A549 (cell line): ENCODE results near the gene TEF. TPM values are rescaled to one million over a fixed set of nuclear protein-coding genes. Genes with fewer than 3 reads are reported as not detected.
"Not testable (repeated sequence)": the region's sequence is repeated elsewhere in the genome, so short reads cannot be mapped to it uniquely, and the experiment has no call there.

Experiments used
- ATAC-seq, 2 experiments: fragments of 200-7000 bp in 1 of 2; fragments of >200 bp in 1 of 2; cut with Nextera tagmentation in 1 of 2; cut with Tn5 transposase in 1 of 2; 3 replicates each; pipeline versions ENCODE4 v1.8.0 to v1.9.1; 2018 to 2020; ENCODE audit warnings: mild to moderate bottlenecking in 1 of 2, moderate library complexity in 1 of 2
- CTCF ChIA-PET: fragments of 300-600 bp; sonication (Branson Sonifier 250); formaldehyde crosslinking; extraction: SDS; loops from one replicate; lab custom pipeline; 2021; ENCODE audit warnings: antibody characterized with exemption, inconsistent platforms; lab: Yijun Ruan, JAX
- POLR2A ChIA-PET: fragments of 350-600 bp; formaldehyde crosslinking; extraction: SDS; loops from one replicate; lab custom pipeline; 2021; ENCODE audit warnings: antibody characterized with exemption, inconsistent platforms; lab: Yijun Ruan, JAX
- DNase-seq, 2 experiments: peaks; one replicate each; pipeline versions ENCODE4 v3.0.0 to v3.0.0-alpha.2; 2011 to 2016; ENCODE audit warnings: low read depth in 1 of 2, low spot score in 1 of 2
- FAIRE-seq: peaks from 2 replicates; lab custom pipeline; 2011; peaks lifted over from hg19 to GRCh38; lab: Jason Lieb, UNC
- H3K27ac ChIP-seq, 2 experiments: fragments of >200 bp; sonication (Bioruptor Twin); formaldehyde crosslinking; 3 replicates each; pipeline ENCODE4 v1.5.1; 2016 to 2017
- H3K4me1 ChIP-seq: fragments of >200 bp; sonication (Bioruptor Twin); formaldehyde crosslinking; 3 replicates; pipeline ENCODE4 v1.6.1; 2016
- H3K4me2 ChIP-seq: fragments of >200 bp; sonication (Bioruptor Twin); formaldehyde crosslinking; 3 replicates; pipeline ENCODE4 v1.6.1; 2016
- H3K4me3 ChIP-seq: fragments of >200 bp; sonication (Bioruptor Twin); formaldehyde crosslinking; 3 replicates; pipeline ENCODE4 v1.5.1; 2016
- H3K9me3 ChIP-seq: fragments of >200 bp; sonication (Bioruptor Twin); formaldehyde crosslinking; 3 replicates; pipeline ENCODE4 v1.6.1; 2016
- BCL3 ChIP-seq: fragments of >200 bp; sonication (Bioruptor Twin); formaldehyde crosslinking; IDR thresholded peaks from 3 replicates; pipeline ENCODE4 v1.6.1; 2016
- BHLHE40 ChIP-seq: IDR thresholded peaks from 2 replicates; pipeline ENCODE4 v1.6.1; 2012; ENCODE audit warnings: low read depth, low read length, inconsistent platforms
- CHD4 ChIP-seq: fragments of 200-600 bp; sonication (generic); IDR thresholded peaks from 2 replicates; pipeline ENCODE4 v1.6.1; 2016; ENCODE audit warnings: antibody characterized with exemption, mild to moderate bottlenecking, borderline replicate concordance
- EHMT2 ChIP-seq: fragments of 200-600 bp; sonication (generic); IDR thresholded peaks from 2 replicates; pipeline ENCODE4 v1.6.1; 2016; ENCODE audit warnings: antibody characterized with exemption, low read depth, mild to moderate bottlenecking, moderate library complexity
- EP300 ChIP-seq, 2 experiments: fragments of >200 bp; sonication (Bioruptor Twin); formaldehyde crosslinking; IDR thresholded peaks; 2 replicates in 1 of 2; 3 replicates in 1 of 2; pipeline ENCODE4 v1.6.1; 2016 to 2017
- HES2 ChIP-seq: fragments of >200 bp; sonication (Bioruptor Twin); formaldehyde crosslinking; IDR thresholded peaks from 2 replicates; pipeline ENCODE4 v1.6.1; 2016
- HEYL ChIP-seq: fragments of 250-450 bp; sonication (Bioruptor Pico); IDR thresholded peaks from 2 replicates; pipeline ENCODE4 v1.8.0; 2021; ENCODE audit warnings: mild to moderate bottlenecking, moderate library complexity
- HOXA7 ChIP-seq: fragments of 250-450 bp; sonication (Bioruptor Pico); IDR thresholded peaks from 2 replicates; pipeline ENCODE4 v1.5.0; 2020; ENCODE audit warnings: mild to moderate bottlenecking, moderate library complexity
- HOXB13 ChIP-seq: fragments of 250-450 bp; sonication (Bioruptor Pico); IDR thresholded peaks from 2 replicates; pipeline ENCODE4 v1.5.0; 2020; ENCODE audit warnings: low read depth, mild to moderate bottlenecking, moderate library complexity
- HOXB5 ChIP-seq: fragments of 250-450 bp; sonication (Bioruptor Pico); IDR thresholded peaks from 2 replicates; pipeline ENCODE4 v1.5.0; 2020; ENCODE audit warnings: mild to moderate bottlenecking, moderate library complexity
- JUN ChIP-seq, 2 experiments: fragments of >200 bp; sonication (Bioruptor Twin); formaldehyde crosslinking; IDR thresholded peaks; 2 replicates in 1 of 2; 3 replicates in 1 of 2; pipeline ENCODE4 v1.6.1; 2016 to 2017
- JUNB ChIP-seq: fragments of >200 bp; sonication (Bioruptor Twin); formaldehyde crosslinking; IDR thresholded peaks from 2 replicates; pipeline ENCODE4 v1.6.1; 2016
- KDM5A ChIP-seq: fragments of 200-600 bp; sonication (generic); IDR thresholded peaks from 2 replicates; pipeline ENCODE4 v1.6.1; 2016; ENCODE audit warnings: antibody characterized with exemption, mild to moderate bottlenecking
- MAFK ChIP-seq: fragments of 450-650 bp; IDR thresholded peaks from 2 replicates; pipeline ENCODE4 v1.6.1; 2014; ENCODE audit not compliant: partially characterized antibody
- NPAS2 ChIP-seq: fragments of 250-450 bp; sonication (Bioruptor Pico); IDR thresholded peaks from 2 replicates; pipeline ENCODE4 v1.8.0; 2022; ENCODE audit warnings: mild to moderate bottlenecking, moderate library complexity, borderline replicate concordance
- NR3C1 ChIP-seq: fragments of >200 bp; sonication (Bioruptor Twin); formaldehyde crosslinking; IDR thresholded peaks from 3 replicates; pipeline ENCODE4 v1.6.1; 2017
- POLR2AphosphoS2 ChIP-seq: conservative IDR thresholded peaks from 2 replicates; pipeline ENCODE4 v1.6.1; 2012; ENCODE audit warnings: low read length, improper control_type of control experiment, inconsistent platforms
- RAD21 ChIP-seq, 2 experiments: fragments of >200 bp in 1 of 2; sonication (Bioruptor Twin) in 1 of 2; formaldehyde crosslinking in 1 of 2; IDR thresholded peaks in 1 of 2; conservative IDR thresholded peaks in 1 of 2; 2 replicates in 1 of 2; 3 replicates in 1 of 2; pipeline ENCODE4 v1.6.1; 2012 to 2018; ENCODE audit warnings: inconsistent platforms in 1 of 2
- RCOR1 ChIP-seq: fragments of 150-350 bp; IDR thresholded peaks from 2 replicates; pipeline ENCODE4 v1.6.1; 2014; ENCODE audit warnings: antibody characterized with exemption, low read length, low read depth
- SMC3 ChIP-seq: fragments of >200 bp; sonication (Bioruptor Twin); formaldehyde crosslinking; IDR thresholded peaks from 3 replicates; pipeline ENCODE4 v1.6.1; 2018; ENCODE audit warnings: inconsistent platforms
- TP53 ChIP-seq: fragments of 250-450 bp; sonication (Bioruptor Pico); IDR thresholded peaks from 2 replicates; pipeline ENCODE4 v1.5.0; 2021; ENCODE audit warnings: mild to moderate bottlenecking, moderate library complexity
- ZC3H11A ChIP-seq: fragments of 450-650 bp; IDR thresholded peaks from 2 replicates; pipeline ENCODE4 v1.6.1; 2014; ENCODE audit warnings: antibody characterized with exemption, mild to moderate bottlenecking
- ZNF302 ChIP-seq: fragments of 250-450 bp; sonication (Bioruptor Pico); IDR thresholded peaks from 2 replicates; pipeline ENCODE4 v1.9.0; 2021; ENCODE audit warnings: inconsistent platforms, mild to moderate bottlenecking, moderate library complexity
- ZSCAN20 ChIP-seq: fragments of 250-450 bp; sonication (Bioruptor Pico); IDR thresholded peaks from 2 replicates; pipeline ENCODE4 v1.8.0; 2022; ENCODE audit warnings: mild to moderate bottlenecking, moderate library complexity
- WGBS: methylation state at CpG from one replicate; pipeline ENCODE4 v1.1.6; 2017; ENCODE audit errors: missing lambda C conversion rate; 5-methylcytosine and 5-hydroxymethylcytosine counted together
- polyA plus RNA-seq, 4 experiments: library from polyadenylated mRNA; depleted of rRNA in 3 of 4; stranded (reverse); fragments of >200 nt; fragmentation: RNase III in 1 of 4; extraction: RNeasy Plus Mini Kit Qiagen cat#74134 plus additional on column Dnase treatment in 1 of 4; gene quantifications; 2 replicates in 3 of 4; 3 replicates in 1 of 4; pipeline ENCODE4 v1.2.3, GENCODE V29; 2011 to 2017
- TF ChIP-seq, protein P1 (sequence below): IDR thresholded peaks from 2 replicates; pipeline ENCODE4 v1.6.1; 2012; ENCODE audit warnings: low read depth, borderline replicate concordance

Gene TEF
- polyA plus RNA-seq, 2 of the 4 experiments (the other 2 are of a cell fraction), result 1.4 to 2.8 TPM

GRCh38 chr22:41431656-41432055 is 49.9 kb downstream of the TEF start:
- no peak overlapping the region for H3K4me3 ChIP-seq
- no peak overlapping the region for H3K27ac ChIP-seq
- no peaks in the 10 kb centered on the region for H3K4me1 ChIP-seq
- H3K9me3 ChIP-seq, result no peaks in the 10 kb centered on the region
- POLR2A ChIA-PET, result no interaction called here
- CTCF ChIA-PET, result no interaction called here
- WGBS, result 94% methylated on average over 6 of the region's 6 CpGs
- ATAC-seq, result no peak
- no peak overlapping the region for H3K4me2 ChIP-seq
- no peak for FAIRE-seq
- DNase-seq, result no peak
- TF ChIP-seq EHMT2, result no peak
- no peak for TF ChIP-seq NPAS2 (CRISPR knock-in tag)
- no peak for TF ChIP-seq RCOR1
- no peak for TF ChIP-seq TP53
- no peak for TF ChIP-seq SMC3
- no peak for TF ChIP-seq CHD4
- no peak for TF ChIP-seq POLR2AphosphoS2
- TF ChIP-seq, protein P1, sequence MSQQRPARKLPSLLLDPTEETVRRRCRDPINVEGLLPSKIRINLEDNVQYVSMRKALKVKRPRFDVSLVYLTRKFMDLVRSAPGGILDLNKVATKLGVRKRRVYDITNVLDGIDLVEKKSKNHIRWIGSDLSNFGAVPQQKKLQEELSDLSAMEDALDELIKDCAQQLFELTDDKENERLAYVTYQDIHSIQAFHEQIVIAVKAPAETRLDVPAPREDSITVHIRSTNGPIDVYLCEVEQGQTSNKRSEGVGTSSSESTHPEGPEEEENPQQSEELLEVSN, result no peak
- no peak for TF ChIP-seq ZSCAN20 (CRISPR knock-in tag)
- no peak for TF ChIP-seq EP300 (IDR thresholded peaks at IDR 0.05)
- TF ChIP-seq HEYL (CRISPR knock-in tag), result no peak
- no peak for TF ChIP-seq BHLHE40
- TF ChIP-seq RAD21 (conservative IDR thresholded peaks at IDR 0.05 in 1 of 2, IDR thresholded peaks at IDR 0.05 in 1 of 2), result no peak
- no peak for TF ChIP-seq BCL3
- TF ChIP-seq HES2, result no peak
- no peak for TF ChIP-seq HOXB13 (CRISPR knock-in tag)
- no peak for TF ChIP-seq ZC3H11A
- TF ChIP-seq, all 56 proteins: peak for 0

- DNase-seq, POLR2A ChIA-PET, H3K4me1 ChIP-seq, H3K4me2 ChIP-seq, FAIRE-seq, H3K4me3 ChIP-seq, H3K27ac ChIP-seq, CTCF ChIA-PET, ATAC-seq, H3K9me3 ChIP-seq: not testable (repeated sequence)
- 90% methylated on average over 1 of the region's 1 CpG for WGBS
These were observed 51.7 kb downstream of the TEF start for GRCh38 chr22:41433480-41433879.

- CTCF ChIA-PET, result interaction anchor here (1.1 to 1.3 kb wide), 2 partner anchors 31 to 236 kb away, joined by 3 read pairs; no protein-coding TSS in a partner anchor
These were observed 52.7 kb downstream of the TEF start for GRCh38 chr22:41434361-41435003.

DNA sequence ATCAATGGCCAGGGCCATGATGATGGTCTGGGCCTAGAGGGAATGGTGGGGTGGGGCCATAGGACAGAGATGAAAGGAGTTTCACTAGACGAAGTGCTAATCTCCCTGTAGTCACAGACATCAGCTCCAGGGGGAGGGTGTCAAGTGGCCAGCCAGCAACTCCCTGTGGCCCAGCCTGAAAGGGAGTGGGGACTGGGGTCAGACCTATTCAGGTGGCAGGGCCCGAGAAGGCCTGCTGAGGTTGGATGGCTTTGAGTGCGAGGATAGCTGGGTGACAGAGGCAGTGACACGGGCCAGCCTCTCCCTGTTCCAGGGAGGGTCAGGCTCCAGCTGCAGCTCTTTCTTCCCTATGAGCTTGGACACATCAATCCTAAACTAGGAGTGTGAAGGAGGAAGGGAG is 53.8 kb downstream of the TEF start:
- Histone ChIP-seq H3K4me3 (no peak overlapping the region), H3K4me2 (no peak overlapping the region)
- no peak for FAIRE-seq
- CTCF ChIA-PET, result interaction anchor here (0.6 to 1.3 kb wide), 3 partner anchors 9 to 391 kb away, joined by 3 to 4 read pairs (median 3); no protein-coding TSS in a partner anchor
- TF ChIP-seq JUNB (no peak), MAFK (no peak), HOXB5 (no peak), POLR2AphosphoS2 (no peak), JUN (IDR thresholded peaks at IDR 0.05) (no peak), HOXA7 (CRISPR knock-in tag) (no peak), ZNF302 (no peak), NR3C1 (no peak), KDM5A (no peak)
- TF ChIP-seq, all 56 proteins: peak for 0
- no peaks in the 10 kb centered on the region for H3K9me3 ChIP-seq
- no peak overlapping the region for H3K27ac ChIP-seq
- no peaks in the 10 kb centered on the region for H3K4me1 ChIP-seq
- no peak for DNase-seq
- no peak for ATAC-seq
- 92% methylated on average over 4 of the region's 4 CpGs for WGBS
- POLR2A ChIA-PET, result no interaction called here

More at GRCh38 chr22:41434361-41435003, 52.7 kb downstream of the TEF start:
- DNase-seq, ATAC-seq, POLR2A ChIA-PET, H3K4me3 ChIP-seq, H3K4me2 ChIP-seq, H3K4me1 ChIP-seq, FAIRE-seq, H3K9me3 ChIP-seq, H3K27ac ChIP-seq: not testable (repeated sequence)
- WGBS, result 95% methylated on average over 2 of the region's 5 CpGs
